Stimulated activated CD4-positive, alpha-beta T cell treated with anti-CD3 and anti-CD28 coated beads, Interleukin-12 subunit alpha, Interleukin-12 subunit beta, amount 100 ng/mL, for 48 hours (primary cell): Measurements from ENCODE around the gene TCERG1L.

Experiments
- DNase-seq, 3 donors: peaks; one replicate each; pipeline ENCODE4 v3.0.0-alpha.2; 2020; ENCODE audit warnings: low read depth in 2 of 3, low spot score in 1 of 3

The TCERG1L gene

DNA sequence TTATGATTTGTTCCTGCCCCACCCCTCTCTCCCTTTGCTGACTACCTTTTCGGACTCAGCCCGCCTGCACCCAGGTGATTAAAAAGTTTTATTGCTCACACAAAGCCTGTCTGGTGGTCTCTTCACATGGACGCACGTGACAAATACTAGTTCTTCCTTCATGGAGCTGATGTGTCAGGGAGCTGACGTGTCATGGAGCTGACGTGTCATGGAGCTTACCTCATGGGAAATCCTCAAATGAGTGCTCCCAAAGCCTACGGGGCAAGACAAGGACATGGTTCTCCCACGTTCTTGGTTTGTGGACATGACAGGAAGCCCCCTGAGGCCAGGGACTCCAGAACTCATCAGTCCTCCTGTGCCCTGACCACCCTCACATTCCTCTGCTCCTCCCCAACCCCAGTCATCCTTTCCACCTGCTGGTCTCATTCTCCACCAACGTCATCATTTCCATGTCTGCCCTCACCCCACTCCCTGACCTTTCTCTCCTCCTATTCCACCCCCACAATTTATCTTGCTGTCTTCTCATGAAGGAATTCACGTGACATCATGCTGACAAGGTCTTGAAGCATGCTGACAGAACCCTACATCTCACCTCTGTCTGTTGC, 261.3 kb downstream of the TCERG1L start:
- DNase-seq = no peak

DNA sequence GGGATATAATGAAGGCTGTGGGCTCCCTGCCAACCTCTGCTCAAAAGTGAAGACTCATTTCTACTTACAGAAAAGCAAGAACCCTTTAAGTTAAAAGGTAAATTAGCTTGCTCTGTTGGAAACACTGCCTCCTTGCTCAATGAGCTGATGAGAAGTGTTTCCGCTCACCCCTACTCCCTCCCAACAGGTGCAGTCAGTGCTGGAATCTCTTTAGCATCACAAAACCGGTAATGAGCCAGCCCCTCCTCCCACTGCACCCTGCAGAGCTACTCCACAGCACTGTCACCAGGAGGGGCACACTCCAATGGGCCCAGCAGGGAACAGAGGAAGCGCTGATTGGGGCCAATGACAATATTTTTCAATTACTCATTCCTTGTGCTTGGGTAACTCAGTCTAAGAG, 262.5 kb downstream of the TCERG1L start:
- DNase-seq = no peak

DNA sequence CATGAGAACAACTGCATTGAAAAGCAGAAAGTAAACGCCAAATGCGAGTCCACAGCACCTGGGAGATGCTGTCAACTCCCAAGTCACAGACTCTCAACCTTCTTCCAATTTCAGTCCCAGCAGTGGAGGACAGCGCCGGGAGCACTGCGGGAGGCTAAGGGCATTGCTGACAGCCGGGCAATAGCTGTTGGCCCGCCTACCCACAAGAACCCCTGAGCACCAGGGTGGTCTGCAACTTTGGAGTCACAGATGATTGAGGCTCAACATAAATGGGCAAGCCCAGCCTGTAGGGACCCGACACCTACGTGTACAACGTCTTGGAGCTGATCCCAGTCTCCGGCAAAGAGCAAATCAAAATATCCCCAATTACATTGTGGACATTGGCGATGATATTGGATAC, 262.9 kb downstream of the TCERG1L start:
- no peak for DNase-seq

DNA sequence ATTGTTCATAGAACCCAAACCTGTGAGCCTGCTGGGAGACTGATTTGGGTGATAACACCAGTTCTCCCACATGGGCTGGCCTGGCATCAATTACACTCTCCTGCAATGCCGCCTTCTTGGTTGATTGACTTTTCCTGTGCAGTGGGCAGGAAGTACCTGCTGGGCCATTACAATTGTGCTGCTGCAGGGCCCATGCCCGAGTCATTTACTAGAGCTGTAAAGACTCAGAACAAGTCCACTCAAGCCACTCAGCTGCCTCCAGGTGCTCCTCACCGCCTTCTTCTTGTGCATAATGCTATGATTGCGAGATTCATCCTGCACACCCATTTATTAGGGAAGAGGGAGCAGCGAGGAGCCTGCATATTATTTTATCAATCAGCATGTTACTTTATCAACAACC, 264.0 kb downstream of the TCERG1L start:
- no peak for DNase-seq

DNA sequence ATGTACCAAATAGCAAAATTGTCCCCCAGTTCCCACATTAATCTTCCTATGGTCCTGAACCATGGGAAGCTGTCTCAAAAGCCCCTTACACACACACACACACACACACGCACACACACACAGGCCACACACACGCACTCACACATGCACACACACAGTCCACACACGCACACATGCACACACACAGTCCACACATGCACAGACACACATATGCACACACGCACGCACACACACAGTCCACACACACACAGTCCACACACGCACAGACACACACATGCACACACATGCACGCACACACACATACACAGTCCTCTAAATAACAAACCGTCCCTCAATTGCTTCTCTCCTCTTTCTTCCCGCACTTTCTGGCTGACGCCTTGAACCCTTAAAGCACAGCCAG, 265.3 kb downstream of the TCERG1L start:
- DNase-seq = no peak

DNA sequence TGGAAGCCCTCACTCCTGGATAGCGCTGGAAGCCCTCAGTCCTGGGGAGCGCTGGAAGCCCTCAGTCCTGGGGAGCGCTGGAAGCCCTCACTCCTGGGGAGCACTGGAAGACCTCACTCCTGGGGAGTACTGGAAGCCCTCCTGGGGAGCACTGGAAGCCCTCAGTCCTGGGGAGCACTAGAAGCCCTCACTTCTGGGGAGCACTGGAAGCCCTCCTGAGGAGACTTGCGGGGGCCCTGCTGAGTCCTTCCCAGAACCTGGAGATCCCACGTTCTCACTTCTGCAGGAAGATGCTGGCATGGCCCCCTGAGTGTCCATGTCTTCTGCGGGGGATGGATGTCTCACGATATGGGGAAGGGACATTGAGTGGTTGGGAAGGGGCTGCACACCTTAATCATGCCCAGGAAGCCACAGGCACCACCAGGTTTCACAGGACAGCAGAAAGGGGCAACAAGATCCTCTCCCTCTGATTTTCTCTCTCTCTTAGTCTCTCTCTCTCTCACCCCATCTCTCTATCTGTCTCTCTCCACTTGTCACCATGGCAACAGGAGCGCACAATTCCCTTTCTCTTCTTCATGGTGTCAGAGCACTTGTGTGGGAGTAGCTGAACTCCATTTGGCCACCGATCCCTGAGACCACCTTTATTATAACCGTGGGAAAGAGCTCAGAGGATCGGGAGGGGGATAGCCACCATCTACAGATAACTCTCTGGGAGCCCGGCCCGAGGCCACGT, 267.0 kb downstream of the TCERG1L start:
- no peak for DNase-seq

DNA sequence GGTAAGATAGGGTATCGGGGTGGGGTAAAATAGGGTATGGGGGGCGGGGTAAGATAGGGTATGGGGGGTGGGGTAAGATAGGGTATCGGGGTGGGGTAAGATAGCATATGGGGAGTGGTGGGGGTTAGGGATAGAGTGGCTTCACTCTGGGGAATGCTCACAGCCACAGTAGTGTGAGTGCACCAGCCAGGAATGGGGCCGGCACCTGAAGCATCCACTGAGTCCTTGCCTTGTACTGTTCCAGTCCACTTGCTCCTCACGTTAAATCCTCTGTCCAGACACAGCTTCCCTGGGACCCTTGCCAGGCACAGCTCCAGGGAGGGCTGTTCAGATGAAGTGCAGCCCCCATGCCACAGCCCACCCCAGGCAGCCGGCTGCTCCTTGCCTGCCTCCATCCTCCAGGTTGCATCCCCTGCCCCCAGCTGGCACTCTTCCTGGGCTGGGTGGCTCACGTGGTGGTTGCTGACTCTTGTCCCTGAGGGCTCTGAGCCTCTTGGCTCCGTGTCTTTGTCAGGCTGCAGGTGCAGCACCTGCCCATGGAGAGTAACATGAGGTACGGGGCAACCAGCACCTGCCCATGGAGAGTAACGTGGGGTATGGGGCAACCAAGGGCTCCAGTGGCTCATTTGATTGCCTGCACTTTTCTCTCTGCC, 268.4 kb downstream of the TCERG1L start:
- no peak for DNase-seq
